Measurements from ENCODE around the gene VGLL4. TPM values are rescaled to one million over a fixed set of nuclear protein-coding genes. Genes with fewer than 3 reads are reported as not detected.

Gene VGLL4
- total and polyA plus RNA-seq, 2 of the 4 experiments (the other 2 are of a cell fraction): 26.2 to 35.4 TPM

- TF ChIP-seq ELK1 (IDR thresholded peaks at IDR 0.05; ENCODE audit: borderline replicate concordance, low read depth, low read length): no peak
- TF ChIP-seq CEBPB (IDR thresholded peaks at IDR 0.05; ENCODE audit: low read depth, low read length): no peak
- no peak for TF ChIP-seq BHLHE40 (IDR thresholded peaks at IDR 0.05; ENCODE audit: low read depth, low read length)
- TF ChIP-seq MAZ (IDR thresholded peaks at IDR 0.05; ENCODE audit: borderline replicate concordance, low read depth, low read length): no peak
- TF ChIP-seq RAD21 (IDR thresholded peaks at IDR 0.05; ENCODE audit: low read length): no peak
- no peak for TF ChIP-seq POLR2A (IDR thresholded peaks at IDR 0.05; ENCODE audit: low read depth, low read length)
Measured at GRCh38 chr3:11665331-11665730, 21.6 kb upstream of the VGLL4 start (continued).

Data from IMR-90 (cell line).